Large intestine (tissue), 3 donors: ENCODE results near the gene CACNA1C. TPM values are rescaled to one million over a fixed set of nuclear protein-coding genes. Genes with fewer than 3 reads are reported as not detected.

ENCODE experiments used
- DNase-seq, 2 donors: peaks; one replicate each; pipeline versions ENCODE4 v3.0.0 to v3.0.0-alpha.2; 2013
- H3K27ac ChIP-seq: one replicate; pipeline ENCODE4 v1.5.1; 2013; ENCODE audit warnings: low read length
- H3K27me3 ChIP-seq: 2 replicates; pipeline ENCODE4 v1.6.1; 2013; ENCODE audit warnings: low read length; ENCODE audit not compliant: control insufficient read depth, insufficient read depth
- H3K36me3 ChIP-seq: 2 replicates; pipeline ENCODE4 v1.6.1; 2013; ENCODE audit warnings: low read length; ENCODE audit not compliant: control insufficient read depth, insufficient read depth
- H3K4me1 ChIP-seq: one replicate; pipeline ENCODE4 v1.6.1; 2013; ENCODE audit warnings: low read length; ENCODE audit not compliant: control insufficient read depth, insufficient read depth
- H3K4me3 ChIP-seq: one replicate; pipeline ENCODE4 v1.5.1; 2013; ENCODE audit warnings: low read length
- H3K9me3 ChIP-seq: one replicate; pipeline ENCODE4 v1.6.1; 2013; ENCODE audit warnings: mild to moderate bottlenecking, low read depth, low read length, moderate library complexity; ENCODE audit not compliant: control insufficient read depth
- WGBS: methylation state at CpG from one replicate; pipeline ENCODE4 v1.1.5; 2013; ENCODE audit warnings: low lambda C conversion rate; ENCODE audit not compliant: insufficient coverage; 5-methylcytosine and 5-hydroxymethylcytosine counted together
- polyA plus RNA-seq: library from polyadenylated mRNA; unstranded; fragments of 120-200 nt; gene quantifications from one replicate; pipeline ENCODE4 v1.2.1, GENCODE V29; 2013

Gene CACNA1C
- polyA plus RNA-seq, 1 donor = 5.9 TPM

GRCh38 chr12:2384533-2385351 lies 332.0 kb downstream of the CACNA1C start:
- WGBS = 94% methylated on average over 2 of the region's 17 CpGs
- peaks cover 16% of the 10 kb centered on the region for H3K4me1 ChIP-seq
- no peaks in the 10 kb centered on the region for H3K36me3 ChIP-seq
- H3K9me3 ChIP-seq = no peaks in the 10 kb centered on the region
- peak overlapping the region; percentile 39 for H3K27ac ChIP-seq
- H3K27me3 ChIP-seq = peaks cover 2% of the 10 kb centered on the region
- DNase-seq = peak in 1 of 2 donors; percentile 13
- no peak overlapping the region for H3K4me3 ChIP-seq

DNA sequence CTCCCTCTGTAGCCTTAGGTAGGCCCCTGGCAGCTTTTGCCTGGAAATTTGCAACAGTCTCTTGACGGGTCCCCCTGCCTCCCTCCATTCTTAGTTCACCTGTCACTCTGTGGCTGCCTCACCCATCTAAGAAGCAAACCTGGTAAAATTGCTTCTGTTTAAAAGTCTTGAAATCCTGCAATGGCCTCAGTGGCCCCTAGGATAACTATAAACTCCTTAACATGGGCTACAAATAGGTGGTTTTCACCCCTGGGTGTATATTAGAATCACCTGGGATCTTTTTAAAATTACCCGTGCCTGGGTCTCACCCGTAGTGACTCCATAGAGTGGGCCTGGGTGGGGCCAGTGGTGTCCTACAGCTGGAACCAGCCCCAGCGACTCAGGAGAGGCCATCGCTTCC lies 332.7 kb downstream of the CACNA1C start:
- no CpG with 5 or more reads among the region's 5 CpGs for WGBS
- no peaks in the 10 kb centered on the region for H3K9me3 ChIP-seq
- no peak for DNase-seq
- H3K4me3 ChIP-seq = no peak overlapping the region
- peak overlapping the region; percentile 33 for H3K27ac ChIP-seq
- peaks cover 2% of the 10 kb centered on the region for H3K27me3 ChIP-seq
- H3K4me1 ChIP-seq = peaks cover 16% of the 10 kb centered on the region
- no peaks in the 10 kb centered on the region for H3K36me3 ChIP-seq

- H3K4me3 ChIP-seq = no peak overlapping the region
- DNase-seq = no peak
- no peaks in the 10 kb centered on the region for H3K36me3 ChIP-seq
- no peaks in the 10 kb centered on the region for H3K9me3 ChIP-seq
- H3K27ac ChIP-seq = no peak overlapping the region
- peaks cover 16% of the 10 kb centered on the region for H3K4me1 ChIP-seq
- WGBS = no CpG with 5 or more reads among the region's 3 CpGs
- H3K27me3 ChIP-seq = no peaks in the 10 kb centered on the region
These were observed 333.8 kb downstream of the CACNA1C start for GRCh38 chr12:2386566-2386965.

GRCh38 chr12:2387103-2387834 lies 334.5 kb downstream of the CACNA1C start:
- no peaks in the 10 kb centered on the region for H3K27me3 ChIP-seq
- H3K4me1 ChIP-seq = peaks cover 16% of the 10 kb centered on the region
- H3K36me3 ChIP-seq = no peaks in the 10 kb centered on the region
- H3K27ac ChIP-seq = no peak overlapping the region
- H3K9me3 ChIP-seq = no peaks in the 10 kb centered on the region
- no peak overlapping the region for H3K4me3 ChIP-seq
- WGBS = 94% methylated on average over 5 of the region's 12 CpGs
- DNase-seq = no peak

DNA sequence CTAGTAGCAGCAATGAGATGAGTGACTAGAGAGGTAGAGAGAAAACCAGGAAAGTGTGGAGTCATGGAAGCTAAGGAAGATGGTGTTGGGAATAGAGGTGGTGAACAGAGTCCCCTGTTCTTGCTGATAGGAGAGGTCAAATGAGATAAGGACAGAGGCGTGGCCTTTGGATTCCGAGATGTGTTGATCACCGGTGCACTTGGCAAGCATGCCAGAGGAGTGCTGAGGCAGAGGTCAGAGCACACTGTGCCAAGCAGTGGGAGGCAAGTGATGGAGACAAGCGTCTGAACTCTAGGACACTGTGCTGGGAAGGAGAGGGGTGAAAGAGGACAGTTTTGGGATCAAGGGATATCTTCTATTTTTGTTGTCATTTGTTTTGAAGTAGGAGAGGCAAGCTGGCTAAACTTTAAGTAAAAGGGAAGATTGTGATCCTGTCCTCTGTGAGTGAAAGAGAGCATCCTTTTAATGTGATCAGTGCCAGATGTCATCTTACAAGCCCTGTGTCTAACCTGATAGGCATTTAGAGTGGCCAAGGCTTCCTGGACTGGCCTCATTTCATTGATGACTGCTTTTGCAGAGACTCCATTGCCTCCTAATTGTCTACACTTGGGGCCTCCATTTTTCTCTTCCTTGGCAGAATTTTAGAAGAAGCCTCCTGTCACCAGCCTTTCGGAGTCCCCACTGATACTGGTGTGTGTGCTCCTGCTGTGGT lies 336.4 kb downstream of the CACNA1C start:
- no peak for DNase-seq
- no peaks in the 10 kb centered on the region for H3K4me1 ChIP-seq
- no peak overlapping the region for H3K4me3 ChIP-seq
- WGBS = no CpG with 5 or more reads among the region's 5 CpGs
- H3K27ac ChIP-seq = no peak overlapping the region
- H3K36me3 ChIP-seq = no peaks in the 10 kb centered on the region
- no peaks in the 10 kb centered on the region for H3K9me3 ChIP-seq
- no peaks in the 10 kb centered on the region for H3K27me3 ChIP-seq

GRCh38 chr12:2390133-2390532 lies 337.3 kb downstream of the CACNA1C start:
- Histone ChIP-seq H3K27me3 (no peaks in the 10 kb centered on the region), H3K27ac (no peak overlapping the region), H3K9me3 (no peaks in the 10 kb centered on the region), H3K4me3 (no peak overlapping the region), H3K4me1 (no peaks in the 10 kb centered on the region), H3K36me3 (no peaks in the 10 kb centered on the region)
- WGBS = 40% methylated on average over 1 of the region's 4 CpGs
- DNase-seq = no peak

DNA sequence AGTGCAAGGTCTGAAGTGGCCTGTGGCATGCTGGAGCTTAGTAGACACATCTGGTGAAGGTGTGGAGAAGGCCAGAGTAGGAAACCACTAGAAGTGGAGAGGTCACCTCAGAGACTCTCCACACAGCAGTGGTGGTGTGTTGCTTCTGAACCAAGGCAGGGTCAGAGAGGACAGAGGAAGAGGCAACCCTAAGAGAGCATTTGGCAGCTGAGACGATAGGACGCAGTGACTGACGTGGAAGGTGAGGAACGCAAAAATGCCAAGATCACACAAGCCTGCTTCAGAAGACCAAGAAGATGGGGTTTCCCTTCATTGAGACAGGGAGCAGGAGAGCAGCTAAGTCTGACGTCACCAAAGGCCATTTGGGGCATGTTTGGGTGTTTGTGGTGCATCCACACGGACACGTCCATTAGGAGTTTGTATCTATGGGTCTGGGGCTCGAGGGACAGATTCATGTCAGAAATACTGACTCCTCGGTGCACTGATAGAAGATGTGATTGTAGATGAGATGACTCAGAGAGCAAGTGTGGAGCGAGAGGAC lies 338.1 kb downstream of the CACNA1C start:
- H3K27ac ChIP-seq = no peak overlapping the region
- no peaks in the 10 kb centered on the region for H3K36me3 ChIP-seq
- H3K9me3 ChIP-seq = no peaks in the 10 kb centered on the region
- DNase-seq = no peak
- no peaks in the 10 kb centered on the region for H3K27me3 ChIP-seq
- no peaks in the 10 kb centered on the region for H3K4me1 ChIP-seq
- WGBS = 100% methylated on average over 3 of the region's 10 CpGs
- H3K4me3 ChIP-seq = no peak overlapping the region

DNA sequence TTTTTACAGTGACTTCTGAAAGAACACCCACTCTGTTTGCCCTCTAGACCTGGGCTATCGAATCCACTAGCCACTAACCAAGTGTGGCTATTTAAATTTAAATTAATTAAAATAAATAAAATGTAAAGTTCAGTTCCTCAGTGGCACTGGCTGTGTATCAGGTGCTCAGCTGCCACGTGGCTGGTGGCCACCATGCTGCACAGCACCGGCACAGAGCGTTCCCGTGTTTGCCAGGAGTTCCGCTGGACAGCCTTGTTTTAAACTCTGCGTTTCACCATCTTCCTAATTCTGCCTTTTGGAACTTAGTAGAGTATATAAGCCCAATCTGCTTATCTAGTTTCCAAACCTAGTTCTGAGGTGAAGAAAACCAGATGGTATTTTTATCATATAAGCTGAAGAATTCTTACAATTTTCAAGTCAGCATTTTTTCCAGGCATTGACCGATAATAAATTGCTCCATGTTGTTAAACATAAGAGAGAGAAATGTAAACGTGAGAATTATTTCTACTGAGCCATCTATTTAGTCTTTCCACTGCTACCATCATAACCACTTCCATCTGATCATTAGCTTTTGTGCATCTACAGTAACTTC lies 339.0 kb downstream of the CACNA1C start:
- no CpG with 5 or more reads among the region's 9 CpGs for WGBS
- Histone ChIP-seq H3K4me3 (no peak overlapping the region), H3K36me3 (no peaks in the 10 kb centered on the region), H3K27ac (no peak overlapping the region), H3K4me1 (no peaks in the 10 kb centered on the region), H3K9me3 (no peaks in the 10 kb centered on the region), H3K27me3 (no peaks in the 10 kb centered on the region)
- DNase-seq = no peak

DNA sequence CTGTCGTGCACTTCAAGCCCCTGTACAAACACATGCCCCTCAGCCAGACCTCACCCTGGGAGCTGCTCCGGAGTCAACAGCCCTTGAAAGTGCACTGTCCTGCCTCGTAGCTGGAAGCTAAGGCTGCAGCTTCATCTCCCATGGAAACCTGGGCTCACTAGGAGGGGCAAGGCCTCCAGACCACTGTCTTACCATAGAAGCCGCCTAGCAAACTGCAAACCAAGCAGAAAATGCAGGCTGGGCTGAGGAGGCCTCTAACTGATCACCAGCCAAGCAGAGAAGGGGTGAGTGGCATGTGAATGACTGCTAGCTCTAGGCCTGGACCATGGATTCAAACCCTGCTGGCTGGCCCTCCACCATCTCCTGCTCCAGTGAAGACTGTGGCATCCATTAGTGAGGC lies 340.2 kb downstream of the CACNA1C start:
- H3K4me3 ChIP-seq = no peak overlapping the region
- no peaks in the 10 kb centered on the region for H3K4me1 ChIP-seq
- H3K9me3 ChIP-seq = no peaks in the 10 kb centered on the region
- DNase-seq = no peak
- no peaks in the 10 kb centered on the region for H3K27me3 ChIP-seq
- no peaks in the 10 kb centered on the region for H3K36me3 ChIP-seq
- no peak overlapping the region for H3K27ac ChIP-seq
- WGBS = no CpG with 5 or more reads among the region's 4 CpGs

- Histone ChIP-seq H3K4me1 (no peaks in the 10 kb centered on the region), H3K27ac (no peak overlapping the region), H3K4me3 (no peak overlapping the region), H3K27me3 (no peaks in the 10 kb centered on the region), H3K36me3 (no peaks in the 10 kb centered on the region), H3K9me3 (no peaks in the 10 kb centered on the region)
- DNase-seq = no peak
- WGBS = 80% methylated on average over 1 of the region's 6 CpGs
These were observed 341.2 kb downstream of the CACNA1C start for GRCh38 chr12:2393996-2394395.
